GM12873 (cell line): ENCODE results near the gene FLVCR2.

Experiments used
- TF ChIP-seq, protein P1 (sequence below): IDR thresholded peaks from 2 replicates; pipeline ENCODE4 v1.5.1; 2012; ENCODE audit warnings: low read depth, mild to moderate bottlenecking, moderate library complexity, low read length, control low read depth; ENCODE audit not compliant: insufficient read depth; ENCODE audit errors: missing control alignments

FLVCR2 gene, protein sequence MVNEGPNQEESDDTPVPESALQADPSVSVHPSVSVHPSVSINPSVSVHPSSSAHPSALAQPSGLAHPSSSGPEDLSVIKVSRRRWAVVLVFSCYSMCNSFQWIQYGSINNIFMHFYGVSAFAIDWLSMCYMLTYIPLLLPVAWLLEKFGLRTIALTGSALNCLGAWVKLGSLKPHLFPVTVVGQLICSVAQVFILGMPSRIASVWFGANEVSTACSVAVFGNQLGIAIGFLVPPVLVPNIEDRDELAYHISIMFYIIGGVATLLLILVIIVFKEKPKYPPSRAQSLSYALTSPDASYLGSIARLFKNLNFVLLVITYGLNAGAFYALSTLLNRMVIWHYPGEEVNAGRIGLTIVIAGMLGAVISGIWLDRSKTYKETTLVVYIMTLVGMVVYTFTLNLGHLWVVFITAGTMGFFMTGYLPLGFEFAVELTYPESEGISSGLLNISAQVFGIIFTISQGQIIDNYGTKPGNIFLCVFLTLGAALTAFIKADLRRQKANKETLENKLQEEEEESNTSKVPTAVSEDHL

DNA sequence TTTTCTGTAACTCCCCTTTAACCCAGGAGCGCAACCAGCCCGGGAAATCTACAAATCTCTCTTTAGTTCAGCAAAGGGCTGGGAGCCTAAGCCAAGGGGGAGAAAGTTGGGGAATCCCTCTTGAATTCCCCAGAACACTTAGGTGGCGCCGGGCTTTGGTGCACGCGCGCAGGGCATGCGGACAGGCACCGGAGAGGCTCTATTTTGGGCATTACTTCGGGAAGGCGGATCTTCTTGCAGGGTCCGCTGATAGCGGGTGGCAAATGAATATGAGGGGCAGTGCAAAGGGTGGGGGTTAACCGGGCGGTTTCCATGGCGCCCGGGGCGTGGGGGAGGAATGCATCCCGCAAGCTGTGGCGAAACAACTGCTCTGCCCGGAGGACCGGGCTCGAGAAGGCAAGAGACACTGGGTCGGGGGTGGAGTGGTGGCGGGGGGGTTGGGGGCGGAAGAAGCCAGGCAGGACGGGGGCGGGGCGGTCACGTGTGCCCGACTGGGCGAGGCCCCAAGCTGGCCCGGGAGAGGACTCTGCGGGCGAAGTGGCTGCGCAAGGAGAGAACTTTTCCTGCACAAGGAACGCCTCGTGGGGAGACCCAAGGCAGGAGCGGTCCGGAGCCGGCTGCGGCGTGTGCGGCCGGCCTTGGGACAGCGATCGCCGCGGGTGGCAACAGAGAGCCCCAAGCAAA lies at the start of gene FLVCR2:
TSS of gene FLVCR2 (plus strand) at position 519 of the 684 bp plus-strand sequence. CDS start 353 bp downstream, outside the sequence.
- TF ChIP-seq, protein P1, sequence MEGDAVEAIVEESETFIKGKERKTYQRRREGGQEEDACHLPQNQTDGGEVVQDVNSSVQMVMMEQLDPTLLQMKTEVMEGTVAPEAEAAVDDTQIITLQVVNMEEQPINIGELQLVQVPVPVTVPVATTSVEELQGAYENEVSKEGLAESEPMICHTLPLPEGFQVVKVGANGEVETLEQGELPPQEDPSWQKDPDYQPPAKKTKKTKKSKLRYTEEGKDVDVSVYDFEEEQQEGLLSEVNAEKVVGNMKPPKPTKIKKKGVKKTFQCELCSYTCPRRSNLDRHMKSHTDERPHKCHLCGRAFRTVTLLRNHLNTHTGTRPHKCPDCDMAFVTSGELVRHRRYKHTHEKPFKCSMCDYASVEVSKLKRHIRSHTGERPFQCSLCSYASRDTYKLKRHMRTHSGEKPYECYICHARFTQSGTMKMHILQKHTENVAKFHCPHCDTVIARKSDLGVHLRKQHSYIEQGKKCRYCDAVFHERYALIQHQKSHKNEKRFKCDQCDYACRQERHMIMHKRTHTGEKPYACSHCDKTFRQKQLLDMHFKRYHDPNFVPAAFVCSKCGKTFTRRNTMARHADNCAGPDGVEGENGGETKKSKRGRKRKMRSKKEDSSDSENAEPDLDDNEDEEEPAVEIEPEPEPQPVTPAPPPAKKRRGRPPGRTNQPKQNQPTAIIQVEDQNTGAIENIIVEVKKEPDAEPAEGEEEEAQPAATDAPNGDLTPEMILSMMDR, result no peak

DNA sequence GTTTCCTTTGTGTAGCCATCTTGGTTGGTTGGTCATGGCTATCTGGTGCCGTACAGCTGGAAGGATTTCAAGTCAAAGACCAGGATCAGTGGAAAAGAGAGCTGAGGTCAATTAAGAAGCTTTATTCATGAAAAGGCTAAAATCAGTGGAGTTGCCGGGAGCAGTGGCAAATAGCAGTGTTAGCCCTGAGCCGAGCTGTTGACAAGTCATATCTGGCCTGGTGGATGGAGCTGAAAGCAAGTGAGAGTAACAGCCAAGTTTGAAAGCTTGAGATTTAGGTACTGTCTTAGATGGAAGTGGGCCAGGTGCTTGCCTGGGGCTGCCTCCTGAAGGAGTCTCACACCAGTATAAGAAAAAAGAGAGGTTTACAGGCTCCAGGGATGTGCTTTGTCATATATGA lies 47.2 kb upstream of the FLVCR2 start:
- TF ChIP-seq, protein P1, result no peak

DNA sequence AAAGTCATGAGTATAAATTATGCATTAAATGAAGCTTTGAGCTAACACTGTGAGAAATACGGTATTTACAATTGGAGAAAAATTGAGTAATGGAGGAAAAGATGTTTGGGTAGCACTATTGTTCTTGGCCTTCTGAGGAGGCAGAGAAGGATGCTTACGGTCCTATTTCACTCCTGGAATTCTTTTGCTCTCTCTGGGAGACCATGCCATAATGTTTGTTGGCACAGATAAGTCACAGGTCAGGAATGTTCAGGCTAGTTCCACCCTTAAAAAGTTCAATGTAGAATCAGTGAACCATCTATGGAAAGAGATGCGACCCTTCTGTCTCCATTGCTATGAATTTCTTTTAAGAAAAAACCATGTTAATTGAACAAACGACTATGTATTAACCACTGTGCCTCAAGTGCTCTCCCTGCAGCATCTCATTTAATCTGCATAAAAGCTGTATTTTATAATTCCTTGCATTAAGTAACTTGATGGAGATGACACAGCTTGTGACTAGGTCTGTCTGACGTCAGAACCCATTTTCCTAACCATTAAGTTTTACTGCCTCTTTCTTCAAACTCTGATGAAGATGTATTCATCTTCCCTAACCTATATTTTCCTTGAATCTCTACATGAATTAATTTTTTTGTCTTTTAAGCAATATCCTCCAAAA lies 46.6 kb upstream of the FLVCR2 start:
- TF ChIP-seq, protein P1, result no peak

DNA sequence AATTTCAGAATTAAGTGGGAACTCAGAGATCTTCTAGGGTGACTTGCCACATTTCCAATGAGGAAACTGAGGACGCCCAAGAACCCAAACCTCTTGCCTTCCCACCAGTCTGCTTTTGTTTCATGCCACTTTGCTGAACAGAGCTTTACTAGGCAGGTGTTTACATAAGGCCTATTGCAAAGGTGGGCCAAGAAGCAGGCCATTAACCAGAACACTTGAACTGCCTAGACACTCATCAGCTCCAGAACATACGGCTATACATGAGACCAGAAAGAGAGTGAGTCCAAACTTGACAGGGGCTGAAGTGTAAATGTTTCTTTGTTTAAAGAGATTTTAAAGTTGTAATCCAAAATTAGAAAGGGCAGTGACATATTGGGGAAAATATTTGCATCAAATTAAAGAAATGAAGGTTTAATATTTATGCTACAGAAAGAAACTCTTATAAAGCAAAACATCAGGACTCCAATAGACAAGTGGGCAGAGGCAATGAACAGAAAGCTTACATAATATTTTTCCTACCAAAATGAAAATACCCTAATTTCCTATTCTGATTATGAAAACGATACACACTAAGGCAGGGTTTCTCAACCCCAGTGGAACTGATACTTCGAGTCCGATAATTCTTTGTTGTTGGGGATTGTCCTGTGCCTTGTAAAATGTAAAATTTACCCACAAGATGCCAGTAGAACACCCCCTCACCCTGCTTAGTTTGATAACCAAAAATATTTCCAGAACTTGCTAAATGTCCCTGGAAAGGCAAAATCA lies 44.4 kb upstream of the FLVCR2 start:
- TF ChIP-seq, protein P1, result no peak

DNA sequence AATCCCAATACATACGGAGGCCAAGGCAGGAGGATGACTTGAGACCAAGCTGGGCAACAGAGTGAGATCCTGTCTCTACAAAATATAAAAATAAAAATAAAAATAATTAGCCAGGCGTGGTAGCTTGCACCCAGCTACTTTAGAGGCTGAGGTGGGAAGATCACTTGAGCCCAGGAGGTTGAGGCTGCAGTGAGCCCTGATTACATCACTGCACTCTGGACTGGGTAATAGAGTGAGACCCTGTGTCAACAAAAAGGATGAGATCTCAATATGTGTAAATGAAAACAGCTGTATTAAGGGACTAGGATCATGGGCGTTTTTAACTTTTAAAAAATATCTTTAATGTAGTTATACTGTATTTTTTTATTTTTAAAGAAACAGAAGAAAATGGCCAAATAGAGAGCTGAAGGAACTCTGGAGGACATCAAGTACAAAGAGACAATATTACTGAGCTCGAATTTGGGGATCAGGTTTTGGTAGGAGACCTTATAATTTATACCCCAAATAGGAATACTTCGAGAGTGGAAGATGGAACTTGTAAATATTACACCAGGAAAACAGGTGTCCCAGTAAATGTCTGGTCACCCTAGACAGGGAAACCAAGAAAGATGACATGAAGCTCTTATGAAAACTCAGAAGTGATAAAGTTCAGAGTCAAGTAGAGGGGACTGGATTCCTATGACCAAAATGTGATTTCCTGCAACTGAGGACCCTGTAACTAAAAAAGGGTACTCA lies 43.1 kb upstream of the FLVCR2 start:
- TF ChIP-seq, protein P1, result no peak

DNA sequence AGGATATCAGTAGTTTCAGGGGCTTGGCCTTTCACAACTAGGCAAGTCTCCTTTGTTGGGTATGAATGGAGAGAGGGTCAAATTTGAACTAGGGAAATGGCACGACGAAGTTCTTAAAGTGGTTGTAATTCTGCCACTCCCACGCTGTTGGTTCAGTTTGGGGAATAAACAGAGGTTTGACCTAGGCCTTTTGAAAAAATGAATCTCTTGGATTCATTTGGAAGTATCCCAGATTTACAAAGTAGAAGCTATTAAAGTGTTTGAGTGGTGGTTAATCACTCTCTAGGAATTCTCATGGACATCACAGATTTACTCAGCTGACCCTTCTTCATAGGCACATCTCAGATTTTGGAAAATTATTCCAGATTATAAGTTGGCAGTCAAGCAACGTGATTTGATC lies 41.3 kb upstream of the FLVCR2 start:
- TF ChIP-seq, protein P1, result no peak
